GM23248 (cell line): ENCODE results near the gene SNRPA.

Experiments
- EZH2 ChIP-seq: fragments of 200-600 bp; sonication (generic); IDR thresholded peaks from 2 replicates; pipeline ENCODE4 v1.6.1; 2018; ENCODE audit warnings: antibody characterized with exemption, mild to moderate bottlenecking; ENCODE audit not compliant: insufficient read depth, poor library complexity, severe bottlenecking
- EZH2phosphoT487 ChIP-seq: fragments of 200-600 bp; sonication (generic); IDR thresholded peaks from 2 replicates; pipeline ENCODE4 v1.6.1; 2018; ENCODE audit warnings: antibody characterized with exemption, moderate library complexity, mild to moderate bottlenecking, low read depth; ENCODE audit not compliant: insufficient read depth

DNA sequence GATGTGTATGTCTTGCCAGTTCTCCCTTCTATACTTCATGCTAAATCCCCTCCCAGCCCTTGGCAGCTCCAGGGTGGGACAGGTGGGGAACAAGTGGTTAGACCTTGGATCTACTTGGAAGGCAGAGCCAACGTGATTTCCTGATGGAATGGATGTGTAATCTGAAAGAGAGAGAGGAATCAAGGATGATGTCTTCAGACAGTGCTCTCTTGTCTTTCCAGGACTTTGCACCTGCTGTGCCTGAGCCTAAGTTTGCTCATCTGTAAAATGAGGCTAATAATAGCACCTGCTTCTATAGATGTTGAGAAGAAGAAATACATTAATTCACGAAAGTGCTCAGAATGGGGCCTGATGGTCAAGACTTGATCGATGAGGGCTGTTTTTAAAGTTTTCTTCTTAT is 41.0 kb downstream of the SNRPA start:
- TF ChIP-seq EZH2: no peak
- no peak for TF ChIP-seq EZH2phosphoT487
